Neural progenitor cell (in vitro differentiated cells): ENCODE data around the gene NAMPT.

Experiments
- CTCF ChIP-seq: fragments of 200-600 bp; sonication (generic); IDR thresholded peaks from 2 replicates; pipeline ENCODE4 v1.5.1; 2017; ENCODE audit warnings: antibody characterized with exemption, mild to moderate bottlenecking
- EZH2 ChIP-seq: fragments of 200-600 bp; sonication (generic); IDR thresholded peaks from 2 replicates; pipeline ENCODE4 v1.6.1; 2017; ENCODE audit warnings: antibody characterized with exemption, mild to moderate bottlenecking, moderate library complexity
- EZH2phosphoT487 ChIP-seq: fragments of 200-600 bp; sonication (generic); IDR thresholded peaks from 2 replicates; pipeline ENCODE4 v1.6.1; 2017; ENCODE audit warnings: antibody characterized with exemption

- TF ChIP-seq EZH2phosphoT487 (no peak), EZH2 (no peak), CTCF (no peak)
Observed at GRCh38 chr7:106255246-106255645, 29.5 kb downstream of the NAMPT start.
